ENCODE data around the gene MEG3. TPM values are rescaled to one million over a fixed set of nuclear protein-coding genes. Genes with fewer than 3 reads are reported as not detected.

Gene MEG3
- total and polyA plus RNA-seq, 2 of the 4 experiments (the other 2 are of a cell fraction) = 31.5 to 556 TPM

DNA sequence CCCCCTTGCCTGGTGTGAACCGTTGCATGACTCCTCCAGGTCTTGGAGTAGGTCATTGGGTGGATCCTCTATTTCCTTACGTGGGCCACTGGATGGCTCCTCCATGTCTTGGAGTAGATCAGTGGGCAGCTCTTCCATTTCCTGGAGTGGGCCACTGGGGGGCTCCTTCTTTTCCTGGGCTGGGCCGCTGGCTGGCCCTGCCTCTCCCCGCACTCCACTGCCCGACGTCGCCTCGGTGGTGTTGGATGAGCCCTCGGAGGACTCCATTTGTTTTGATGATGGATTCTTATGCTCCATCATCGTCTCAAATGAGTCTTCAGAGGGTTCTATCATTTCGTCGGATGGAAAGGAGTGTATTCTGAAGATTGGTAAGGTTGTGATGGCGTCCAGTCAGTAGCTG lies 58.5 kb downstream of the MEG3 start:
- peaks cover 3% of the 10 kb centered on the region; the same call in 1 of the 2 replicates for H3K9me3 ChIP-seq (ENCODE audit: control insufficient read depth, insufficient read depth, low read length)
- ATAC-seq (ENCODE audit: low read depth) (no peak), DNase-seq (no peak)
- no peak overlapping the region for H4K8ac ChIP-seq (ENCODE audit: low read depth in 2 of 2, low read length in 2 of 2)
- no peak overlapping the region for H3K14ac ChIP-seq (replicated peaks; ENCODE audit: low read depth, low read length)
- intact Hi-C loops (cut with micrococcal nuclease) = no loop called here
- no peak overlapping the region for H3K27ac ChIP-seq (ENCODE audit: insufficient read depth, low read length)
- no peak overlapping the region for H2BK15ac ChIP-seq (ENCODE audit: low read depth, low read length)
- no peak overlapping the region for H2BK20ac ChIP-seq (ENCODE audit: low read depth, low read length)
- H3K23ac ChIP-seq (ENCODE audit: low read depth, low read length) = no peak overlapping the region
- no peak overlapping the region for H2AFZ ChIP-seq (replicated peaks; ENCODE audit: low read length, poor library complexity)
- H4K20me1 ChIP-seq (ENCODE audit: insufficient read depth, low read length) = peaks cover 50% of the 10 kb centered on the region
- H3K4me1 ChIP-seq (ENCODE audit: control insufficient read depth, insufficient read depth, low read length) = peaks cover 4% of the 10 kb centered on the region
- H3K4ac ChIP-seq (ENCODE audit: low read depth, low read length) = no peak overlapping the region
- no peaks in the 10 kb centered on the region for H3K27me3 ChIP-seq (ENCODE audit: control insufficient read depth, insufficient read depth, low read length)
- no peak overlapping the region for H2BK120ac ChIP-seq (ENCODE audit: low read depth, low read length)
- H4K5ac ChIP-seq (ENCODE audit: low read depth, low read length) = no peak overlapping the region
- POLR2A ChIA-PET (ENCODE audit: unreplicated experiment) = no interaction called here
- no peak overlapping the region for H4K91ac ChIP-seq (ENCODE audit: insufficient read depth, low read depth, low read length)
- TF ChIP-seq MAZ (IDR thresholded peaks at IDR 0.05; ENCODE audit: borderline replicate concordance, low read depth, low read length) (no peak), SMC3 (IDR thresholded peaks at IDR 0.05; ENCODE audit: low read depth, low read length) (no peak), MXI1 (IDR thresholded peaks at IDR 0.05; ENCODE audit: borderline replicate concordance, low read depth, low read length) (no peak), CEBPB (IDR thresholded peaks at IDR 0.05; ENCODE audit: low read depth, low read length) (no peak), NFE2L2 (IDR thresholded peaks at IDR 0.05; ENCODE audit: low read depth, low read length) (no peak), FOS (IDR thresholded peaks at IDR 0.05; ENCODE audit: low read depth, low read length) (no peak), RFX5 (IDR thresholded peaks at IDR 0.05; ENCODE audit: low read depth, low read length) (no peak), BHLHE40 (IDR thresholded peaks at IDR 0.05; ENCODE audit: low read depth, low read length) (no peak)
- TF ChIP-seq, protein P1, sequence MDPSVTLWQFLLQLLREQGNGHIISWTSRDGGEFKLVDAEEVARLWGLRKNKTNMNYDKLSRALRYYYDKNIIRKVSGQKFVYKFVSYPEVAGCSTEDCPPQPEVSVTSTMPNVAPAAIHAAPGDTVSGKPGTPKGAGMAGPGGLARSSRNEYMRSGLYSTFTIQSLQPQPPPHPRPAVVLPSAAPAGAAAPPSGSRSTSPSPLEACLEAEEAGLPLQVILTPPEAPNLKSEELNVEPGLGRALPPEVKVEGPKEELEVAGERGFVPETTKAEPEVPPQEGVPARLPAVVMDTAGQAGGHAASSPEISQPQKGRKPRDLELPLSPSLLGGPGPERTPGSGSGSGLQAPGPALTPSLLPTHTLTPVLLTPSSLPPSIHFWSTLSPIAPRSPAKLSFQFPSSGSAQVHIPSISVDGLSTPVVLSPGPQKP (IDR thresholded peaks at IDR 0.05; ENCODE audit: borderline replicate concordance, low read depth, low read length) = no peak
- TF ChIP-seq, protein P2, sequence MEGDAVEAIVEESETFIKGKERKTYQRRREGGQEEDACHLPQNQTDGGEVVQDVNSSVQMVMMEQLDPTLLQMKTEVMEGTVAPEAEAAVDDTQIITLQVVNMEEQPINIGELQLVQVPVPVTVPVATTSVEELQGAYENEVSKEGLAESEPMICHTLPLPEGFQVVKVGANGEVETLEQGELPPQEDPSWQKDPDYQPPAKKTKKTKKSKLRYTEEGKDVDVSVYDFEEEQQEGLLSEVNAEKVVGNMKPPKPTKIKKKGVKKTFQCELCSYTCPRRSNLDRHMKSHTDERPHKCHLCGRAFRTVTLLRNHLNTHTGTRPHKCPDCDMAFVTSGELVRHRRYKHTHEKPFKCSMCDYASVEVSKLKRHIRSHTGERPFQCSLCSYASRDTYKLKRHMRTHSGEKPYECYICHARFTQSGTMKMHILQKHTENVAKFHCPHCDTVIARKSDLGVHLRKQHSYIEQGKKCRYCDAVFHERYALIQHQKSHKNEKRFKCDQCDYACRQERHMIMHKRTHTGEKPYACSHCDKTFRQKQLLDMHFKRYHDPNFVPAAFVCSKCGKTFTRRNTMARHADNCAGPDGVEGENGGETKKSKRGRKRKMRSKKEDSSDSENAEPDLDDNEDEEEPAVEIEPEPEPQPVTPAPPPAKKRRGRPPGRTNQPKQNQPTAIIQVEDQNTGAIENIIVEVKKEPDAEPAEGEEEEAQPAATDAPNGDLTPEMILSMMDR (conservative IDR thresholded peaks at IDR 0.05; ENCODE audit: low read depth, low read length) = no peak
- H3K4me2 ChIP-seq (ENCODE audit: low read depth, low read length) = no peak overlapping the region
- no peaks in the 10 kb centered on the region for H3K9me1 ChIP-seq (ENCODE audit: insufficient read depth, low read length)
- H3K79me1 ChIP-seq (ENCODE audit: low read depth in 1 of 2, low read length in 2 of 2) = peaks cover 4 to 33% of the 10 kb centered on the region in 2 experiments
- no peak overlapping the region for H3K4me3 ChIP-seq (ENCODE audit: insufficient read depth, low read depth, low read length)
- CTCF ChIA-PET = no interaction called here
- dilution Hi-C loops (cut with HindIII; ENCODE audit: low sequenced_read_pairs, unreplicated experiment) = no loop called here
- H3K56ac ChIP-seq (ENCODE audit: extremely low read depth, insufficient read depth, low read length) = no peak overlapping the region
- in situ Hi-C loops (cut with MboI; ENCODE audit: low sequenced_read_pairs) = no loop called here
- WGBS, 2 experiments (ENCODE audit: extremely low coverage in 2 of 2, insufficient read length in 1 of 2) = no CpG with 5 or more reads among the region's 13 CpGs
- BruUV-seq (replicated peaks) = no TSS peak
- H2AK9ac ChIP-seq (replicated peaks; ENCODE audit: low read depth, low read length, poor library complexity) = no peak overlapping the region
- H3K36me3 ChIP-seq (ENCODE audit: control insufficient read depth, insufficient read depth, low read length) = peaks cover 60% of the 10 kb centered on the region
- H2AK5ac ChIP-seq (ENCODE audit: low read depth, low read length) = no peak overlapping the region
- no peak overlapping the region for H3K9ac ChIP-seq (ENCODE audit: low read depth, low read length)
- no peak overlapping the region for H3K18ac ChIP-seq (ENCODE audit: low read depth, low read length)
- no peak overlapping the region for H2BK5ac ChIP-seq (ENCODE audit: low read depth, low read length, poor library complexity, severe bottlenecking)
